K562 (cell line): ENCODE measurements around the gene HRC. TPM values are rescaled to one million over a fixed set of nuclear protein-coding genes. Genes with fewer than 3 reads are reported as not detected.

Experiments used
- ATAC-seq: fragments of 200-7000 bp; cut with Tn5 transposase; 3 replicates; pipeline ENCODE4 v1.9.1; 2020; ENCODE audit warnings: moderate library complexity
- BruUV-seq: library from RNA; stranded (reverse); fragments of 400-500 nt; replicated peaks from 2 replicates; lab custom pipeline; 2021; lab: Mats Ljungman, UMichigan
- CTCF ChIA-PET: fragments of 300-600 bp; formaldehyde crosslinking; extraction: SDS; loops from one replicate; lab custom pipeline; 2021; ENCODE audit warnings: low intra/inter-chr PET ratio; lab: Yijun Ruan, JAX
- POLR2A ChIA-PET: fragments of 300-600, 350-650 bp; sonication (Branson Sonifier 250); formaldehyde crosslinking; extraction: SDS; loops from one replicate; lab custom pipeline; 2021; ENCODE audit warnings: antibody characterized with exemption, inconsistent platforms; lab: Yijun Ruan, JAX
- DNase-seq, 4 experiments: peaks; one replicate each; pipeline versions ENCODE4 v3.0.0 to v3.0.0-alpha.2; 2011 to 2018; ENCODE audit warnings: low spot score in 3 of 4, mixed read lengths in 3 of 4; ENCODE audit errors: extremely low read depth in 1 of 4
- FAIRE-seq: peaks from 2 replicates; lab custom pipeline; 2011; peaks lifted over from hg19 to GRCh38; lab: Jason Lieb, UNC
- H2AFZ ChIP-seq: 2 replicates; pipeline ENCODE4 v1.6.0; 2011; ENCODE audit warnings: low read depth, low read length, control low read depth, inconsistent platforms
- H3K27ac ChIP-seq: fragments of 200-600 bp; 3 replicates; pipeline ENCODE4 v1.8.0; 2011; ENCODE audit warnings: low read depth, mild to moderate bottlenecking, control low read depth, inconsistent platforms, low read length, moderate library complexity, mixed read lengths; ENCODE audit errors: extremely low read depth
- H3K27me3 ChIP-seq, 2 experiments: fragments of 300-600 bp in 1 of 2; 2 replicates in 1 of 2; 3 replicates in 1 of 2; pipeline versions ENCODE4 v1.6.0 to v1.8.0; 2011; ENCODE audit warnings: inconsistent platforms in 2 of 2, low read length in 2 of 2, mild to moderate bottlenecking in 1 of 2, mixed read lengths in 1 of 2, moderate library complexity in 1 of 2; ENCODE audit not compliant: control insufficient read depth in 2 of 2, insufficient read depth in 2 of 2
- H3K36me3 ChIP-seq: fragments of 300-600 bp; 3 replicates; pipeline ENCODE4 v1.8.0; 2011; ENCODE audit warnings: mild to moderate bottlenecking, low read length, inconsistent platforms; ENCODE audit not compliant: control insufficient read depth, insufficient read depth
- H3K4me1 ChIP-seq, 2 experiments: fragments of 200-600 bp in 1 of 2; replicated peaks in 1 of 2; 2 replicates in 1 of 2; 3 replicates in 1 of 2; pipeline versions ENCODE4 v1.5.1 to v1.8.0; 2011; ENCODE audit warnings: inconsistent platforms in 2 of 2, low read length in 2 of 2, mild to moderate bottlenecking in 1 of 2, mixed read lengths in 1 of 2, moderate library complexity in 1 of 2; ENCODE audit not compliant: control insufficient read depth in 2 of 2, insufficient read depth in 2 of 2
- H3K4me2 ChIP-seq: 2 replicates; pipeline ENCODE4 v1.6.1; 2011; ENCODE audit warnings: low read length, control low read depth, inconsistent platforms, mixed read lengths; ENCODE audit not compliant: insufficient read depth
- H3K4me3 ChIP-seq: fragments of 200-600 bp; sonication (generic), shearing (Covaris generic); 2 replicates; pipeline ENCODE4 v1.5.1; 2016; ENCODE audit warnings: control low read depth, inconsistent platforms
- H3K79me2 ChIP-seq: fragments of 200-600 bp; 3 replicates; pipeline ENCODE4 v1.8.0; 2011; ENCODE audit warnings: low read length, inconsistent platforms; ENCODE audit not compliant: control insufficient read depth, insufficient read depth
- H3K9ac ChIP-seq, 2 experiments: 2 replicates each; pipeline versions ENCODE4 v1.6.0 to v1.6.1; 2011; ENCODE audit warnings: low read depth in 2 of 2, low read length in 2 of 2, control low read depth in 1 of 2, inconsistent platforms in 1 of 2, mild to moderate bottlenecking in 1 of 2, mixed read lengths in 1 of 2; ENCODE audit not compliant: insufficient read depth in 1 of 2
- H3K9me1 ChIP-seq: one replicate; pipeline ENCODE4 v1.6.0; 2011; ENCODE audit warnings: inconsistent platforms, mild to moderate bottlenecking, low read length, moderate library complexity; ENCODE audit not compliant: control insufficient read depth, insufficient read depth
- H3K9me3 ChIP-seq: replicated peaks from 2 replicates; pipeline ENCODE4 v1.5.1; 2011; ENCODE audit warnings: low read depth, low read length, inconsistent platforms; ENCODE audit not compliant: control insufficient read depth, insufficient read depth
- H4K20me1 ChIP-seq: replicated peaks from 2 replicates; pipeline ENCODE4 v1.6.1; 2011; ENCODE audit warnings: low read length, inconsistent platforms, mixed read lengths; ENCODE audit not compliant: control insufficient read depth, insufficient read depth
- RBFOX2 ChIP-seq: fragments of 200-400 bp; formaldehyde crosslinking; IDR thresholded peaks from 2 replicates; pipeline ENCODE4 v1.6.1; 2017; ENCODE audit warnings: low read depth, mild to moderate bottlenecking, low read length, moderate library complexity
- ZNF398 ChIP-seq: fragments of 250-450 bp; sonication (Bioruptor Pico); IDR thresholded peaks from 2 replicates; pipeline ENCODE4 v1.8.0; 2021; ENCODE audit warnings: moderate library complexity, mild to moderate bottlenecking, inconsistent platforms
- WGBS: fragments of 100-300 bp; shearing (Covaris generic); methylation state at CpG from one replicate; pipeline ENCODE4 v1.1.6; 2016; ENCODE audit warnings: low coverage, mixed read lengths; ENCODE audit not compliant: insufficient coverage; ENCODE audit errors: missing lambda C conversion rate; 5-methylcytosine and 5-hydroxymethylcytosine counted together
- in situ Hi-C: fragments of 300-500 bp; cut with MboI; formaldehyde crosslinking; loops from 4 replicates; pipeline ENCODE4 v1.15.0; 2018; ENCODE audit warnings: inconsistent platforms, mixed read lengths
- intact Hi-C: fragments of 100-400 bp; cut with micrococcal nuclease; formaldehyde crosslinking; loops from 2 replicates; pipeline ENCODE4 v1.14.2; 2022
- polyA plus RNA-seq, 8 experiments: library from polyadenylated mRNA; depleted of rRNA in 4 of 8; stranded (reverse) in 5 of 8; unstranded in 3 of 8; fragments of >200 nt; fragmentation: Nextera tagmentation in 2 of 8; fragmentation: Illumina TruSeq in 1 of 8; extraction: Ambion mirVana in 2 of 8; extraction: Trizol in 1 of 8; gene quantifications; 2 replicates each; pipeline versions ENCODE4 v1.2.1 to v1.2.3, GENCODE V29; 2011 to 2014; ENCODE audit warnings: inconsistent platforms in 1 of 8, missing spikeins in 1 of 8
- total RNA-seq, 7 experiments: library from RNA; depleted of rRNA in 6 of 7; stranded (reverse); fragments of >200 nt in 6 of 7; fragmentation: Illumina TruSeq in 2 of 7; extraction: Trizol in 2 of 7; gene quantifications; 2 replicates each; pipeline versions ENCODE4 v1.2.1 to v1.2.3, GENCODE V29; 2011 to 2021; ENCODE audit warnings: low replicate concordance in 1 of 7

Gene HRC
- total and polyA plus RNA-seq, 9 of the 15 experiments (the other 6 are each of a cell fraction or from before 2014, with no cell fraction given): 0.66 to 18.7 (median 13.1) TPM

DNA sequence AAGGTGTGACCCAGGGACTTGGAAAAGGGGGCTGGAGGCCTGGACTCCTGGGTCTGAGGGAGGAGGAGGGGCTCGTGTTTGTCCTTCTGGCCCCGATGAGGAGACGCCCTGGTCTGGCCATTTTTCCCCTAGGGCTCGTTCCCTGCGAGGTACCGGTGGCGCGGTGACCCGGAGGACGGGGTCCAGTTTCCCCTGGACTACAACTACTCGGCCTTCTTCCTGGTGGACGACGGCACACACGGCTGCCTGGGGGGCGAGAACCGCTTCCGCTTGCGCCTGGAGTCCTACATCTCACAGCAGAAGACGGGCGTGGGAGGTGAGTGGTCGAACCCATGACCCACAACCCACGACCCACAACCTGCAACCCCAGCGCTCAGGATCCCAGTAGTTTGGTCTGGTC lies 13.2 kb upstream of the HRC start:
- no peaks in the 10 kb centered on the region for H4K20me1 ChIP-seq
- intact Hi-C loops: no loop called here
- in situ Hi-C loops: no loop called here
- no peak overlapping the region for H3K4me3 ChIP-seq
- peak overlapping the region in 1 of 2 experiments; percentile 52; a peak in 1 of 4 replicates for H3K9ac ChIP-seq
- peaks cover 44% of the 10 kb centered on the region for H3K36me3 ChIP-seq
- BruUV-seq: no TSS peak
- no peaks in the 10 kb centered on the region for H3K9me1 ChIP-seq
- ChIA-PET POLR2A (interaction anchor here (4.1 kb wide), 1 partner anchor 8 kb away, joined by 18 read pairs; no protein-coding TSS in a partner anchor), CTCF (no interaction called here)
- peaks cover 0 to 19% of the 10 kb centered on the region in 2 experiments; a peak in 2 of 5 replicates for H3K4me1 ChIP-seq
- H3K4me2 ChIP-seq: no peak overlapping the region
- H2AFZ ChIP-seq: no peak overlapping the region
- 94% methylated on average over 19 of the region's 23 CpGs for WGBS
- TF ChIP-seq RBFOX2 (peak; percentile 25; the same call in 1 of the 2 replicates), ZNF398 (CRISPR knock-in tag) (no peak)
- no peak overlapping the region for H3K27ac ChIP-seq
- DNase-seq (peak in 2 of 4 experiments; percentile 3), ATAC-seq (no peak; the same call in 2 of the 3 replicates), FAIRE-seq (no peak)
- no peaks in the 10 kb centered on the region for H3K27me3 ChIP-seq
- H3K79me2 ChIP-seq: no peaks in the 10 kb centered on the region
- no peaks in the 10 kb centered on the region for H3K9me3 ChIP-seq
